Measurements from ENCODE around the gene NLRP5.

Gene NLRP5

GRCh38 chr19:56106397-56106849, 119.8 kb downstream of the NLRP5 start:
- Histone ChIP-seq H3K79me2 (ENCODE audit: control insufficient read depth, low read length) (peaks cover 94% of the 10 kb centered on the region), H3K4me2 (ENCODE audit: low read length) (no peak overlapping the region), H3K9me2 (replicated peaks; ENCODE audit: control insufficient read depth, low read length) (no peaks in the 10 kb centered on the region), H3K4me1 (ENCODE audit: control insufficient read depth, low read length) (peaks cover 37% of the 10 kb centered on the region), H3K27me3 (ENCODE audit: control insufficient read depth, low read length) (no peaks in the 10 kb centered on the region), H4K20me1 (ENCODE audit: control insufficient read depth, insufficient read depth, low read depth, low read length) (peaks cover 13% of the 10 kb centered on the region; the same call in 1 of the 2 replicates), H3K9me3 (ENCODE audit: control insufficient read depth, insufficient read depth, low read length) (no peaks in the 10 kb centered on the region), H3K4me3 (ENCODE audit: low read length) (no peak overlapping the region), H3F3A (ENCODE audit: control insufficient read depth, insufficient read depth) (no peaks in the 10 kb centered on the region), H3K36me3 (ENCODE audit: control insufficient read depth, low read length) (peaks cover 11% of the 10 kb centered on the region), H3K27ac (ENCODE audit: low read depth, low read length) (no peak overlapping the region)
- TF ChIP-seq EZH2phosphoT487 (IDR thresholded peaks at IDR 0.05; ENCODE audit: borderline replicate concordance, low read length): no peak
- TF ChIP-seq, protein P1, sequence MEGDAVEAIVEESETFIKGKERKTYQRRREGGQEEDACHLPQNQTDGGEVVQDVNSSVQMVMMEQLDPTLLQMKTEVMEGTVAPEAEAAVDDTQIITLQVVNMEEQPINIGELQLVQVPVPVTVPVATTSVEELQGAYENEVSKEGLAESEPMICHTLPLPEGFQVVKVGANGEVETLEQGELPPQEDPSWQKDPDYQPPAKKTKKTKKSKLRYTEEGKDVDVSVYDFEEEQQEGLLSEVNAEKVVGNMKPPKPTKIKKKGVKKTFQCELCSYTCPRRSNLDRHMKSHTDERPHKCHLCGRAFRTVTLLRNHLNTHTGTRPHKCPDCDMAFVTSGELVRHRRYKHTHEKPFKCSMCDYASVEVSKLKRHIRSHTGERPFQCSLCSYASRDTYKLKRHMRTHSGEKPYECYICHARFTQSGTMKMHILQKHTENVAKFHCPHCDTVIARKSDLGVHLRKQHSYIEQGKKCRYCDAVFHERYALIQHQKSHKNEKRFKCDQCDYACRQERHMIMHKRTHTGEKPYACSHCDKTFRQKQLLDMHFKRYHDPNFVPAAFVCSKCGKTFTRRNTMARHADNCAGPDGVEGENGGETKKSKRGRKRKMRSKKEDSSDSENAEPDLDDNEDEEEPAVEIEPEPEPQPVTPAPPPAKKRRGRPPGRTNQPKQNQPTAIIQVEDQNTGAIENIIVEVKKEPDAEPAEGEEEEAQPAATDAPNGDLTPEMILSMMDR (IDR thresholded peaks at IDR 0.05; ENCODE audit: low read depth, low read length, poor library complexity, severe bottlenecking): no peak

GRCh38 chr19:56106993-56107392, 120.4 kb downstream of the NLRP5 start:
- no peak overlapping the region for H3K4me3 ChIP-seq (ENCODE audit: low read length)
- no peak overlapping the region for H3K4me2 ChIP-seq (ENCODE audit: low read length)
- peaks cover 17% of the 10 kb centered on the region; the same call in 1 of the 2 replicates for H4K20me1 ChIP-seq (ENCODE audit: control insufficient read depth, insufficient read depth, low read depth, low read length)
- H3K79me2 ChIP-seq (ENCODE audit: control insufficient read depth, low read length): peaks cover 95% of the 10 kb centered on the region
- no peaks in the 10 kb centered on the region for H3K9me3 ChIP-seq (ENCODE audit: control insufficient read depth, insufficient read depth, low read length)
- H3K4me1 ChIP-seq (ENCODE audit: control insufficient read depth, low read length): peaks cover 42% of the 10 kb centered on the region
- no peak overlapping the region for H3K27ac ChIP-seq (ENCODE audit: low read depth, low read length)
- H3F3A ChIP-seq (ENCODE audit: control insufficient read depth, insufficient read depth): peaks cover 2% of the 10 kb centered on the region
- no peaks in the 10 kb centered on the region for H3K27me3 ChIP-seq (ENCODE audit: control insufficient read depth, low read length)
- H3K36me3 ChIP-seq (ENCODE audit: control insufficient read depth, low read length): peaks cover 7% of the 10 kb centered on the region
- H3K9me2 ChIP-seq (replicated peaks; ENCODE audit: control insufficient read depth, low read length): no peaks in the 10 kb centered on the region
- TF ChIP-seq, protein P1 (IDR thresholded peaks at IDR 0.05; ENCODE audit: low read depth, low read length, poor library complexity, severe bottlenecking): no peak
- TF ChIP-seq EZH2phosphoT487 (IDR thresholded peaks at IDR 0.05; ENCODE audit: borderline replicate concordance, low read length): no peak

DNA sequence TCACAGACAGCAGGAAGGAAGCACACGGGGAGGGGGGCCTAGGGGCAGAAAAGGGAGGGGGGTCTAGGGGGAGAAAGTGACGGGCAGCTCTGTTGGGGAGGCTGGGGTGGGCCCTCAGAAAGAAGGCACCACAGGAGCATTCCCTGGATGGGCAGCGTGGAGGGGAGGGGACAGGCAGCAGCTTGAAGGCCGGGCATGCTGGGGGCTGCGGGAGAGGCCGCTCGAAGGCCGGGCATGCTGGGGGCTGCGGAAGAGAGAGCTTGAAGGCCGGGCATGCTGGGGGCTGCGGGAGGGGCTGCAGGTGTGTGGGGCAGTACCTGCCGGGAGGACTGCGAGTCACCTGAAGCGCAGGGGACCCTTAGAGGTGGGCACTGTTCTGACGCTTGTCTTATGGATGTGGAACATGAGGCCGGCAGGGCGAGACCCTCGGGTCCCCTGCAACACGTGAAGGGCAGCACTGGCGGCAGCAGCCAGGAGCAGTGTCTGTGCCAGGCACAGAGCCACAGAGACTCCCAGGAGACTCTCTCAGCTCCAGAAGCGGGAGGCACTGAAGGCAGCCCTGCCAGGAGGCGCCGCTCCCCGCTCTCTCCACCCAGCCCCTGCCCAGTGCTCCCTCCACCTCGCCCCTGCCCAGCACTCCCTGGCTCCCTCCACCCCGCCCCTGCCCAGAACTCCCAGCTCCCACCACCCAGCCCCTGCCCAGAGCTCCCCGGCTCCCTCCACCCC, 121.2 kb downstream of the NLRP5 start:
- Histone ChIP-seq H3K9me3 (ENCODE audit: control insufficient read depth, insufficient read depth, low read length) (no peaks in the 10 kb centered on the region), H3K27me3 (ENCODE audit: control insufficient read depth, low read length) (no peaks in the 10 kb centered on the region), H3F3A (ENCODE audit: control insufficient read depth, insufficient read depth) (peaks cover 4% of the 10 kb centered on the region), H3K36me3 (ENCODE audit: control insufficient read depth, low read length) (peaks cover 6% of the 10 kb centered on the region; the same call in 1 of the 2 replicates), H3K4me2 (ENCODE audit: low read length) (no peak overlapping the region), H3K9me2 (replicated peaks; ENCODE audit: control insufficient read depth, low read length) (no peaks in the 10 kb centered on the region), H4K20me1 (ENCODE audit: control insufficient read depth, insufficient read depth, low read depth, low read length) (peaks cover 18% of the 10 kb centered on the region; the same call in 1 of the 2 replicates), H3K27ac (ENCODE audit: low read depth, low read length) (no peak overlapping the region), H3K4me1 (ENCODE audit: control insufficient read depth, low read length) (peaks cover 50% of the 10 kb centered on the region), H3K4me3 (ENCODE audit: low read length) (no peak overlapping the region), H3K79me2 (ENCODE audit: control insufficient read depth, low read length) (peaks cover 95% of the 10 kb centered on the region)
- TF ChIP-seq EZH2phosphoT487 (IDR thresholded peaks at IDR 0.05; ENCODE audit: borderline replicate concordance, low read length): no peak
- TF ChIP-seq, protein P1 (IDR thresholded peaks at IDR 0.05; ENCODE audit: low read depth, low read length, poor library complexity, severe bottlenecking): no peak

Data from DOHH2 (cell line).